Stimulated activated CD4-positive, alpha-beta T cell treated with anti-CD3 and anti-CD28 coated beads, Interleukin-4, amount 100 ng/mL, for 1 hour (primary cell): ENCODE measurements around the gene FBN1.

ENCODE experiments used
- DNase-seq: peaks from one replicate; pipeline ENCODE4 v3.0.0-alpha.2; 2020

Gene FBN1

GRCh38 chr15:48617619-48618018 is 27.9 kb downstream of the FBN1 start:
- no peak for DNase-seq

DNA sequence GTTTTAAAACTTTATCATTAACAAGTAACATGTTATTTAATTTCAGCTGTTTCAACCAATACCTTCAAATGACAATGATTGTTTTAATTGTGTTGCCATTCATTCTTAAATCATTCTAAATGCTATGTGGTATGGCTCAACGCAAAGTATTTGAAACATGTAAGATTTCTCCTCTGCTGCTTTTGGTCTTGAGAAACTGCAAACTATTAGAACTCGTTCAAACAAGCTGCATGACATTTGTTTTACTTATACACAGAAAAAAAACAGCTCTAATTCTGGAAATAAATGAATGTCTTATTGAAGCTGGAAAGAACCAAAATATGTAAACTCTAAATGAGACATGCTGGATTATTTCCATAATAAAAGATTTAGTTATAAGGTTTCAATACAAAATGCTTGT is 29.3 kb downstream of the FBN1 start:
- no peak for DNase-seq

- DNase-seq: no peak
These were observed 31.5 kb downstream of the FBN1 start for GRCh38 chr15:48614051-48614450.

- no peak for DNase-seq
These were observed 36.0 kb downstream of the FBN1 start for GRCh38 chr15:48609486-48609885.

- DNase-seq: no peak
These were observed 37.7 kb downstream of the FBN1 start for GRCh38 chr15:48607846-48608245.

DNA sequence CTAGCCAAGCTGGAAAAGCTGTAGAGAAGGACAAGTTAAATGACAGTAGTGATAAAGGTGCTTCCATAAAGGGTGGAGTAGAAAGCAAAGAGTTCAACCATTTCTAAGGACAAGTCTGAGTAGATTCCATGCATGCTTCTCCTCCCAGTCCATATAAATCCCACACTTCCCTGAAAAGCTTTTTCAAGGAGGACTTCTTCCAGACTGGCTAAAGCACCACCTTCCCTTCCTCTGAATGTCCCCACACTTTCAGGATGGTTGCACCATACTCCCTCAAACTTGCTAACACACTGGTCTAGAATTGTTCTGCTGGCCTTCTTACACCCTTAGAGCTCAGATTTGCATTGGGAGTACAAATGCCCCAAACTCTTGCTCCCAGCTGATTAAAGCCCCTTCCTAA is 40.9 kb downstream of the FBN1 start:
- no peak for DNase-seq

DNA sequence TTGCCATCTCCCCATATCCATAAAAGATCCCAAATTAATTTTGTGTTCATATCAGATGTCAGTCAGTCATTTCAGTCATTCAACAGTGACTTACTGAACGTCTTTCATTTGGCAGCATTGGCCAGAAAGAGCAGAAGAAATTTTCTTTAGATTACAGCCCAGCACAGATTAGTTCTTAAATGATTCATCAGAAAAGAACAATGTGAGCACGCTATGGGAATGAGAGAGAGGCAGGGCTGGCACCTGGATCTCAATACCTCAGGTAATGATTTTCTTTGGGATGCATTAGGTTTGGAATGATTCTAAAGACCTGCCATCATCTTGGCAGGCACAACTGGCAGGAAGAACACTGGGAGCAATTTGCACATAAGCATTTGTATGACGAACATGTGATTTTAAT is 41.6 kb downstream of the FBN1 start:
- no peak for DNase-seq

DNA sequence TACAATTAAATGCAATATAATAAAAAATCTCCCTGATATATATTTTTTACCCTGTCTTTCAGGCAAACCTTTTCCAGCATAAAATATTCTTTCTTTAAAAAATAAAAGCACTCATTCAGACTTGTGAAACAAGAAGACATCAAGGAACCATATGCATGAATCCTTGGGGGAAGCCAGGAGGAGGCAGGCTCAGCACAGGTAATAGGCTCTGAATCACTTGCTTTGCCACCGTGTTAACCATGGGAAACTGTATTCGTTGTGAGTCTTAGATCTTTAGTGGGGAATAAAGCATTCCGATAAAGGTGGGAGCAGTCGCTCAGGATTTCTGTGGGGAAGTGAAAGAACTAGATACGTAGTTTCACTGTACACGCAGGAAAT is 42.4 kb downstream of the FBN1 start:
- DNase-seq: no peak

GRCh38 chr15:48602358-48603122 is 43.0 kb downstream of the FBN1 start:
- DNase-seq: no peak

- DNase-seq: no peak
These were observed 44.4 kb downstream of the FBN1 start for GRCh38 chr15:48601095-48601494.

DNA sequence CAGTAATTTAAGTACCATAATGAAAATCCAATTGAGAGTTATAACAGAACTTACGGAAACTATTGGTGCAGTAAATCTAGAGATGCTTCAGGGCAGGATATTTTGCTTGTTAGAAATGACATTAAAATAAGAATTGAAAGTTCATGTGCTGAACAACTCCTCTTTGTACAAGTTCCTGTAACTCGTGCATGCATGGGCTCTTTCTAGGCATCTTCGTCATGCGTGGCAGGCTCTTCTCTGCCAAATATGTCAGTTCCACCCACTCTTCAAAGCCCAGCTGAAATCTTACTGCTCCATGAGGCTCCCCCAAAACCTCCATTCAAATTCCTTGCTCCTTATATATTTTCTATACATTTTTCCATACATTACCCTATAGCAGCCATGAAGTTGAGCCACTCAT is 48.7 kb downstream of the FBN1 start:
- DNase-seq: no peak

- no peak for DNase-seq
These were observed 49.1 kb downstream of the FBN1 start for GRCh38 chr15:48596415-48596814.

DNA sequence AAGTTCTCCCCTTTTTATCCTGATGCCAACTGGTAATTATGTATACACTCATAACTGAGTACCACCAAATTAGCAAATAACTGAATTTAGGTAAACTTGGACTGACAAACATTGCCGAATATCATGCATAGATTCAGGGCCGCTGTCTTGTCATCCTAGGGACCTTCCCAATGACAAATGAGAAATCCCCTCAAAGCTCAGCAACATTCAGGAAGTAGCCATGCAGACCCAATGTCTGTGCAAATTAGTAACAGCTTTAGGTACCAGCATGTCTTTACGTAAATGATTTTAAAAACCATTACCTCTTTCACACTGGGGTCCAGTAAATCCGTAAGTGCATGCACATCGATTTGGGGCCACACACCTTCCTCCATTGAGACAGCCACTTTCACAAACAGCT is 49.5 kb downstream of the FBN1 start:
- DNase-seq: no peak

DNA sequence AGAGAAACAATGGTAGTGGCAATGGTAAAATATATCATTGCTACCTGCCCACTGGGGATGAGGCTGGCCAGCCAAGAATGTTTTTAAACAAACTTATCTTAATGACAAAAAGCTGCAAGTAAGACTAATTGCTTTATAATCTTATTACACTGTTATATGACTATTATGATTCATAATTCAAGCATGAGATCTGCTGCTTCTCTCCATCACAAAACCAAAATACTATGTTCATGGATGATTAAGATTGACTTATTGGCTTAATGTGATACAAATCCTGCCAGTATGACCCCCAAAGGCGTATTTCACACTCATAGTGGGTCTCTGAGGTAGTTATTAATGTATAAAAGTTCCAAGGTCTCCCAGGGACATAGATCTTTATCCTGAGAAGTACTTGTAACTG is 52.6 kb downstream of the FBN1 start:
- no peak for DNase-seq

DNA sequence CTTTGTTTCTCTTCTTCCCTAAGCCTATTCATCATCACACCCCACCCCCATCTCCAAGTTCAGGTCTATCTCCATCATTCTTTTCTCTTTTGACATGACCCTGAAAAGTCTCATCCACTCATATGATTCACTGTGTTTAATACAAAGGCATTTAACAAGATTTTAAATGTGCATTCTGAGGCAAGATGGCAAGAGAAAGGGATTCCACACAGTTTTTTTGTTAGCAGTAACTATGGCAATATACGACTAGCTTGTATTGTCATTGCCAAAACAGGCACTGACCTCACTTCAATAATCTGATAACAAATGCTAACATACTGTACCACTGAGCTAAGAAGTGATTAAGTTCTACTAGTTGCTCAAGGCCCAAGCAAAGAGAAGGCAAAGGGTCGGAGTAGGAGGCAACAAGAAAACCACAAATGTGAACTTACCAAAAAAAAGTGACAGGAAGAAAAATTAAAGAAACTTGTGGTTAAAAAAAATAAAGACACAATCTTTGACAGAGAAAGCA is 53.2 kb downstream of the FBN1 start:
- no peak for DNase-seq

- DNase-seq: no peak
These were observed 54.8 kb downstream of the FBN1 start for GRCh38 chr15:48590723-48591122.

DNA sequence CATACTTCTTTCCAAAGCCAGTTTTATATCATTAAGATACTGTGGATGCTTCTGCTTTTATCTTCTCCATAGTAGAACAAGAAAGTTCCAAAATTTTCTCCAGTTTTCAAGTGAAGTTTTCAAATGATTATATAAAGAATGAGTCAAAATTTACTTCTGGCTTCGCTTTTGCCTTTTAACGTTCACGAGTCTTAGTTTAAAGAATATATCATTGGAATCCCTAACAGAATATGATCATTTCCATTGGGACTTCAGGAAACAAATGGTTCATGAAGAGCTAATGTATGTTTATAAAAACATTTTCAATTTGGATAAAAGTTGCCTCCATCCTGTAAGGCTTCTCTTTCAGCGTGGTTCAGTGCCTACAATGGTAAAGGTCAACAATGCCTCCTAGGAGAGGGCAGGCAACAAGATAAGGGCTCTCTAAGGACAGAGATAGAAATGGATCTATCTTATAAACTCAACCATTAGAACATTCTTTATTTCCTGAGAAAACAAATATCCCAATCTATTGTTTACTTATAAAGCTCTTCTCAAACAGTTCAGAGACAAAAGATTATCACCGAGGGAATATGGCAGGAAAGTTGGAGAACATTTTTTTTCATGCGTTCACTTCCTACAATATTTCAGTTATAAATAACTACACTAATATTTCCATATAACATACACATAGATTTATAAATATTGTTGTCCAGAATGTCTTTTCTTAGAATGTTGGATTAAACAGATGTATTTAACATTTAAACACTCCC is 60.5 kb downstream of the FBN1 start:
- DNase-seq: no peak

GRCh38 chr15:48584090-48584811 is 61.3 kb downstream of the FBN1 start:
- no peak for DNase-seq

- DNase-seq: no peak
These were observed 62.9 kb downstream of the FBN1 start for GRCh38 chr15:48582452-48583247.

DNA sequence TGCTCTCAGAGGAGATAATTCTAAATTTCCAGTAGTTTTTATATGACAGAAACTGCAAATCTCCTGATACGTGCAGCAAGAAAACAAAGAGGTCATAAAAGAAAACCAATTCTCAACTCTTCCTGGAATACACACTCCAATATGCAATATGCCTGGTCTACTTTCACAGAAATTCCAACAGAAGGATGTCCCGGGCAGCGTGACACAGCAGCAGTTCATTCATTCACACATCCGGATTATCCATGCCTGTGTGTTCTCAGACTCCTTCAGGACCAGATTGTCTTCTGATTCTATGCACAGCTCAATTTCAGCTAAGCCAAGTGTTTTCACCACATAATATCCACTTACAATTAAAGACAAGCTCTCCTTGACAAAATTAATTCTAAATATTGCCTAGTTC is 64.3 kb downstream of the FBN1 start:
- no peak for DNase-seq

DNA sequence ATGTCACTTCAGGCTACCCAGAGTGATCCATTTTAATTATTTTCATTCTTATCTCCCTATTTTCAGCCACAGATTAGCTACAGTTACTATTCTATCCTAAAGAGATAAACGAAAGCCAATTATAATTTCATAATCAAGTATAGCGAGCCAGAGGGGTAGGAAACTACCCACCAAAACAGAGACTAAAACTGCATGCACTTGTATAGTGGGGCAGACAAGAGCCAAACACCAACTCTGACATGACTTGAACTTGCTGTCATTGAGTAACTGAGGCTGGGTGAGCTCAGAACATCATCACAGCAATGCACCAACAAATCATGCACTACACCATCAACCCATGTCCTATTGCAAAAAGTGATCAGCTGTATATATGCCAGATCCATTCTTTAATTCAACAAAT is 64.8 kb downstream of the FBN1 start:
- no peak for DNase-seq

GRCh38 chr15:48579945-48580671 is 65.4 kb downstream of the FBN1 start:
- DNase-seq: no peak
